D721Med (cell line): Measurements from ENCODE around the gene CR2.

Source experiments
- DNase-seq: peaks from one replicate; pipeline ENCODE4 v3.0.0; 2011; ENCODE audit warnings: low spot score; ENCODE audit not compliant: insufficient read length
- FAIRE-seq: peaks from 2 replicates; lab custom pipeline; 2011; peaks lifted over from hg19 to GRCh38; lab: Jason Lieb, UNC
- TF ChIP-seq, protein P1 (sequence below): IDR thresholded peaks from 2 replicates; pipeline ENCODE4 v1.5.1; 2012; ENCODE audit warnings: mild to moderate bottlenecking, control low read depth; ENCODE audit not compliant: insufficient read depth; ENCODE audit errors: missing control alignments

CR2 gene

DNA sequence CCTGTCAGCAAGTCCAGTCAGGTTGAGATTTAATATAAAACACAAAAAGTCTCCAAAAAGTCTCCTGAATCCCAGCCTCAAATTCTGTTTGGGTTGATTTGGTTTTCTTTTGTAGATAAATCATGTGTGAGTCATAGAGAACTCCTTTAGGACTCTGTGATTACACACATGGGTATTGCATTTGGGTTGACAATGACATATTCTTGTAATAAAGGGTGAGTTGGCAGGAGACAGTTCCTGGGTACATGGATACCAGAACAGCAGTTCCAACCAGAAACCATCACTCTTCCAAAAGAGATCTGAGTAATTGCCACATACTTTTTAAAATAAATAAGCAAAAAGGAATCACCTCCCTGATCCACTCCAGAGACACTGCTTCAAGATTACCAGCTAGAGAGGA lies 8.9 kb downstream of the CR2 start:
- TF ChIP-seq, protein P1, sequence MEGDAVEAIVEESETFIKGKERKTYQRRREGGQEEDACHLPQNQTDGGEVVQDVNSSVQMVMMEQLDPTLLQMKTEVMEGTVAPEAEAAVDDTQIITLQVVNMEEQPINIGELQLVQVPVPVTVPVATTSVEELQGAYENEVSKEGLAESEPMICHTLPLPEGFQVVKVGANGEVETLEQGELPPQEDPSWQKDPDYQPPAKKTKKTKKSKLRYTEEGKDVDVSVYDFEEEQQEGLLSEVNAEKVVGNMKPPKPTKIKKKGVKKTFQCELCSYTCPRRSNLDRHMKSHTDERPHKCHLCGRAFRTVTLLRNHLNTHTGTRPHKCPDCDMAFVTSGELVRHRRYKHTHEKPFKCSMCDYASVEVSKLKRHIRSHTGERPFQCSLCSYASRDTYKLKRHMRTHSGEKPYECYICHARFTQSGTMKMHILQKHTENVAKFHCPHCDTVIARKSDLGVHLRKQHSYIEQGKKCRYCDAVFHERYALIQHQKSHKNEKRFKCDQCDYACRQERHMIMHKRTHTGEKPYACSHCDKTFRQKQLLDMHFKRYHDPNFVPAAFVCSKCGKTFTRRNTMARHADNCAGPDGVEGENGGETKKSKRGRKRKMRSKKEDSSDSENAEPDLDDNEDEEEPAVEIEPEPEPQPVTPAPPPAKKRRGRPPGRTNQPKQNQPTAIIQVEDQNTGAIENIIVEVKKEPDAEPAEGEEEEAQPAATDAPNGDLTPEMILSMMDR = no peak
- DNase-seq (no peak), FAIRE-seq (no peak)

DNA sequence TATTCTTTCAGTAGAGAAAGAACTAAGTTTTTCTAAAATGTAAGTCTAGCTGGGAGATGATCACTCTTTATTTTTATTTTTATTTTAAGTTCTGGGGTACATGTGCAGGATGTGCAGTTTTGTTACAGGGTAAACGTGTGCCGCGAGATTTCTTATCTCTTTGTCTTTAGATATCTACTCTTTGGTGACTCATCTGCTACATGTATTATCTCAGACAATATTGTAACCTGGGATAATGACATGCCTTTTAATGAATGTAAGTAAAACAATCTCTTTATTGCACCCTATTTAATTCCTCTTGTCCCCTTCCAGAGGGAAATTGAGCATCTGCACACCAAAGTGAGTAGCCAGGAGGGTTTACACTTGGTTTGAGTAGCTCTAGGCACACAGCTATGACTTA lies 9.4 kb downstream of the CR2 start:
- FAIRE-seq (no peak), DNase-seq (no peak)

DNA sequence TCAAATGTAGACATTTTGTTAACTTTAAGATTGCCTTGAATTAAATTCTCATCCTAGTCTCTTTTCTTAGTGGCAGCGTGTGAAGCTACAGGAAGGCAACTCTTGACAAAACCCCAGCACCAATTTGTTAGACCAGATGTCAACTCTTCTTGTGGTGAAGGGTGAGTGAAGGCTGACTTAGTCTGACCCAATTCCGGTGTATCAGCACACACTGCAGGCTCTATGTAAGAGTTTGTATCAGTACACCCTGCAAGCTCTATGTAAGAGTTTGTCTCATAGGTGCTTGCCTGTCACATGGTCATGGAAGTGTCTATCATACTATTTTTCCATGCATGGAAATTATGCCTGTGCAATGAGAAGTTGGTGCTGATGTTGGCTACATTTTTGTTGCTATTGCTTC lies 16.8 kb downstream of the CR2 start:
- TF ChIP-seq, protein P1 = no peak
- DNase-seq (no peak), FAIRE-seq (no peak)

More for the DNA sequence above, 9.4 kb downstream of the CR2 start:
- TF ChIP-seq, protein P1 = no peak

DNA sequence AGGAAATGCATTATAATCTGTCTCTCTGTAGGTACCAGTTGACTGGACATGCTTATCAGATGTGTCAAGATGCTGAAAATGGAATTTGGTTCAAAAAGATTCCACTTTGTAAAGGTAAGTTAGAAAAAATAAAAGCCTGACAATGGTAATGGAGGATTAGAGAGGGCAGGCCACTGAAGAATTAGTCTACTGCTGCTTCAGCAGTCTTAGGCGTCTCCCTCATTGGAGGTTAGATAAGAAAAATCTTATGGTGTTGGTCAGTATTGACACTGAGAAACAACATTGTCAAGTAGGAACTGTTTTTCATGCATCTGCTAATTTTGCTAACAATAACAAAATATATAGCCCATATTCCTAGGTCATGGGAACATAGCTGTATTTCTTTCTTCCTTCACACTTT lies 20.1 kb downstream of the CR2 start:
- TF ChIP-seq, protein P1 = no peak
- FAIRE-seq (no peak), DNase-seq (no peak)

DNA sequence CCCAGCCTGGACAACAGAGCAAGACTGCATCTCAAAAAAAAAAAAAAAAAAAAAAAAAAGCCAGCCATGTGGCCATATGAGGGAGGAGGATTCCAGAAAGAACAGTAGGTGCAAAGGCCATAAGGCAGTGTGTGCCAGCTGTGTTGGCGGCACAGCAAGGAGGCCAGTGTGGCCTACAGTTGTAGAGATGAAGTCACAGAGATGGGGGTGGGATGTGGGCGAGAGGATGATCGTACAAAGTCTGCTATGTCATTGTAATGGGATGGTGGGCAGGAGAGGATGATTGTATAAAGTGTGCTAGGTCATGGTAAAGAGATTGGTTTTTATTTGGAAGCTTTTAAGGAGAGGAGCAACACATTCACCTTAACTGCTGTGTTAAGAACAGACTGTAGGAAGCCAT lies 32.1 kb downstream of the CR2 start:
- FAIRE-seq = no peak
- TF ChIP-seq, protein P1 = no peak
- DNase-seq = no peak

DNA sequence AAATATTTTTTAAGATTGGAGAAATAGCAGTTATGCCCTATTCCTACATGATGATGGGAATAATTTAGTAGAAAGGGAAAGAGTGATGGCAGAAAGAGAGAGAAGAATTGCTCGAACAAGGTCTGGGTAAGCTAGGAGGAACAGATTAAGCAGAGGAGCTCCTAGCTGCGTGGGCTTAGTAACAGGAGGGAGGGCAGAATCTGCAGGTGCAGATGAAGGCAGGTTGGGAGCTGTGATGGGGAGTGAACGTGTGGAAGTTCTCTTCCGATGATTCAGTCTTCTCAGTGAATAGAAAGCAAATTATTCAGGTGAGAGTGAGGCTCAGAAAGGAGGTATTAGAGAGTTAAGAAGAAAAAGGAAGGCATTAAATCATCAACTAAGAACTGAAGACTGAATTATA lies 33.5 kb downstream of the CR2 start:
- TF ChIP-seq, protein P1 = no peak

DNA sequence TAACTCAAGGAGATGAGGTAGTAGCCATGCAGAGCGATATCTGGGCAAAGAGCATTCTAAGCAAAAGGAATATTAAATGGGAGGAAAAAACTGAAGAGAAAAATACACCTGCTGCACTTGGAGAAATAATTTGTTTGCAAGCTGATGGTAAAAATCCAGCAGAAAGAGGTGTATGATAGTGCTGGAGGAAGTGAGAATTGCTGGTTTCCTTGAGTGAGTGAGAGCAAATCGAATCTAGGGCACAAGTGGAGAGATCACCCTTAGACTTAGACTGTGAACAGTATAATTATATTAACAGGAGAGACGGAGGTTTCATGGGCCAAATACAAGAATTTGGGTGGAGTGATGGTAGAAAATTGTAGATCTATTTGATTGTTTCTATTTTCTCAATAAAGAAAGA lies 39.1 kb downstream of the CR2 start:
- TF ChIP-seq, protein P1 = no peak
- FAIRE-seq (no peak), DNase-seq (no peak)

More for the DNA sequence above, 33.5 kb downstream of the CR2 start:
- FAIRE-seq (no peak), DNase-seq (no peak)
